Spleen (tissue), 7 donors: ENCODE results near the gene PSD.
A peak's percentile ranks its signal among the peaks of the same experiment; 100 is the strongest.

ENCODE experiments used
- CTCF ChIP-seq, 11 experiments: fragments of 200-600 bp in 7 of 11; fragments of 450-650 bp in 4 of 11; sonication (generic) in 4 of 11; IDR thresholded peaks in 8 of 11; conservative IDR thresholded peaks in 3 of 11; 1 replicate in 7 of 11; 2 replicates in 4 of 11; pipeline versions ENCODE4 v1.4.0 to v1.8.0; 2016 to 2021; ENCODE audit warnings: antibody characterized with exemption in 11 of 11, inconsistent platforms in 4 of 11, mild to moderate bottlenecking in 1 of 11
- POLR2A ChIP-seq, 3 donors: fragments of 450-650 bp; IDR thresholded peaks; one replicate each; pipeline ENCODE4 v1.5.1; 2017; ENCODE audit warnings: antibody characterized with exemption in 3 of 3, mild to moderate bottlenecking in 1 of 3
- POLR2AphosphoS5 ChIP-seq, 3 donors: sonication (generic); formaldehyde crosslinking; IDR thresholded peaks; one replicate each; pipeline ENCODE4 v1.5.1; 2017; ENCODE audit warnings: antibody characterized with exemption in 3 of 3
- donor health status: DM: no; HTN: no; CAD: no; lungs with moderate emphysema.
- donor health status: DM: no; HTN: no; CAD: no.
- donor health status: DM: no; HTN: no; CAD: no.

GRCh38 chr10:102381983-102382382, 36.6 kb downstream of the PSD start:
- no peak for TF ChIP-seq CTCF (IDR thresholded peaks at IDR 0.05 in 8 of 11, conservative IDR thresholded peaks at IDR 0.05 in 3 of 11)
- no peak for TF ChIP-seq POLR2A (IDR thresholded peaks at IDR 0.05)
- peak in 1 of 3 donors; percentile 41 for TF ChIP-seq POLR2AphosphoS5 (IDR thresholded peaks at IDR 0.05)
